ENCODE data around the gene EVPLL. TPM values are rescaled to one million over a fixed set of nuclear protein-coding genes. Genes with fewer than 3 reads are reported as not detected.

The EVPLL gene
- total and polyA plus RNA-seq, 2 experiments from 2014 or later, result 0.18 to 0.42 TPM

- H3K27me3 ChIP-seq (ENCODE audit: insufficient read depth), result no peaks in the 10 kb centered on the region
- no peaks in the 10 kb centered on the region for H3K79me2 ChIP-seq (replicated peaks; ENCODE audit: insufficient read depth)
- no peak overlapping the region for H3K4me2 ChIP-seq
- Mint-ChIP-seq H3K4me3 (no peak overlapping the region), H3K4me1 (no peaks in the 10 kb centered on the region), H3K9me3 (peaks cover 6% of the 10 kb centered on the region), H3K27me3 (ENCODE audit: insufficient read depth, low read depth, poor library complexity) (no peaks in the 10 kb centered on the region), H3K36me3 (ENCODE audit: low read depth) (no peaks in the 10 kb centered on the region), H3K27ac (no peak overlapping the region)
- no peak overlapping the region for H3K4me3 ChIP-seq
- no peaks in the 10 kb centered on the region for H3K4me1 ChIP-seq (ENCODE audit: insufficient read depth)
- no peak overlapping the region for H3K27ac ChIP-seq (ENCODE audit: low read depth)
- H3F3A ChIP-seq (replicated peaks; ENCODE audit: low read depth), result no peaks in the 10 kb centered on the region
- no peaks in the 10 kb centered on the region for H3K36me3 ChIP-seq (ENCODE audit: insufficient read depth)
- TF ChIP-seq CTCF (conservative IDR thresholded peaks at IDR 0.05; ENCODE audit: low read depth in 2 of 2), result no peak
- TF ChIP-seq ETS1 (IDR thresholded peaks at IDR 0.05), result no peak
- no peak for TF ChIP-seq STAT1 (IDR thresholded peaks at IDR 0.05; ENCODE audit: unreplicated experiment)
- TF ChIP-seq CREB1 (CRISPR knock-in tag; IDR thresholded peaks at IDR 0.05; ENCODE audit: low read depth), result no peak
- TF ChIP-seq JUNB (IDR thresholded peaks at IDR 0.05; ENCODE audit: unreplicated experiment), result no peak
- no peak for TF ChIP-seq ZNF114 (CRISPR knock-in tag; IDR thresholded peaks at IDR 0.05)
- TF ChIP-seq POLR2AphosphoS5 (IDR thresholded peaks at IDR 0.05; ENCODE audit: low read depth), result no peak
- TF ChIP-seq ZNF331 (CRISPR knock-in tag; IDR thresholded peaks at IDR 0.05; ENCODE audit: low read depth), result no peak
- no peak for TF ChIP-seq NANOG (IDR thresholded peaks at IDR 0.05; ENCODE audit: borderline replicate concordance)
- no peak for TF ChIP-seq REST (IDR thresholded peaks at IDR 0.05; ENCODE audit: unreplicated experiment)
- no peak for TF ChIP-seq ZNF462 (CRISPR knock-in tag; IDR thresholded peaks at IDR 0.05)
- no peak for TF ChIP-seq EZH2 (IDR thresholded peaks at IDR 0.05; ENCODE audit: low read depth, unreplicated experiment)
- TF ChIP-seq EZH2phosphoT487 (IDR thresholded peaks at IDR 0.05; ENCODE audit: unreplicated experiment), result no peak
- no peaks in the 10 kb centered on the region for H4K20me1 ChIP-seq (replicated peaks; ENCODE audit: insufficient read depth)
- ATAC-seq (no peak), DNase-seq (ENCODE audit: low spot score) (no peak)
- no peak overlapping the region for H2AFZ ChIP-seq
- H3K9me2 ChIP-seq (ENCODE audit: insufficient read depth), result no peaks in the 10 kb centered on the region
Measured at GRCh38 chr17:18370761-18371160, 6.8 kb upstream of the EVPLL start.

Measured in GM23338 (cell line).